Skeletal muscle tissue (tissue), 4 donors: Measurements from ENCODE around the gene DAPK1. TPM values are rescaled to one million over a fixed set of nuclear protein-coding genes. Genes with fewer than 3 reads are reported as not detected.

Source experiments
- H3K27ac ChIP-seq: one replicate; pipeline ENCODE4 v1.7.0; 2013; ENCODE audit warnings: mild to moderate bottlenecking, low read depth, low read length, inconsistent platforms
- H3K27me3 ChIP-seq, 3 donors: one replicate each; pipeline ENCODE4 v1.7.0; 2013; ENCODE audit warnings: low read length in 3 of 3; ENCODE audit not compliant: control insufficient read depth in 3 of 3, insufficient read depth in 3 of 3
- H3K36me3 ChIP-seq, 3 donors: one replicate each; pipeline ENCODE4 v1.7.0; 2013; ENCODE audit warnings: low read length in 3 of 3; ENCODE audit not compliant: control insufficient read depth in 3 of 3, insufficient read depth in 3 of 3
- H3K4me1 ChIP-seq, 3 donors: one replicate each; pipeline ENCODE4 v1.7.0; 2013; ENCODE audit warnings: low read length in 3 of 3, mild to moderate bottlenecking in 3 of 3; ENCODE audit not compliant: control insufficient read depth in 3 of 3, insufficient read depth in 3 of 3
- H3K4me3 ChIP-seq, 3 donors: one replicate each; pipeline ENCODE4 v1.7.0; 2013; ENCODE audit warnings: low read length in 3 of 3
- H3K9ac ChIP-seq, 3 donors: one replicate each; pipeline ENCODE4 v1.7.0; 2013; ENCODE audit warnings: low read length in 3 of 3, mild to moderate bottlenecking in 3 of 3, moderate library complexity in 2 of 3, low read depth in 1 of 3
- H3K9me3 ChIP-seq, 3 donors: one replicate each; pipeline ENCODE4 v1.7.0; 2013; ENCODE audit warnings: low read length in 3 of 3; ENCODE audit not compliant: control insufficient read depth in 3 of 3
- total RNA-seq: library from RNA; depleted of rRNA; stranded (reverse); fragments of >200 nt; gene quantifications from one replicate; pipeline ENCODE4 v1.2.3, GENCODE V29; 2014
- donor health status: Osteomylitis.

Gene DAPK1
- total RNA-seq, 1 donor from 2014 or later, result 18.8 TPM

DNA sequence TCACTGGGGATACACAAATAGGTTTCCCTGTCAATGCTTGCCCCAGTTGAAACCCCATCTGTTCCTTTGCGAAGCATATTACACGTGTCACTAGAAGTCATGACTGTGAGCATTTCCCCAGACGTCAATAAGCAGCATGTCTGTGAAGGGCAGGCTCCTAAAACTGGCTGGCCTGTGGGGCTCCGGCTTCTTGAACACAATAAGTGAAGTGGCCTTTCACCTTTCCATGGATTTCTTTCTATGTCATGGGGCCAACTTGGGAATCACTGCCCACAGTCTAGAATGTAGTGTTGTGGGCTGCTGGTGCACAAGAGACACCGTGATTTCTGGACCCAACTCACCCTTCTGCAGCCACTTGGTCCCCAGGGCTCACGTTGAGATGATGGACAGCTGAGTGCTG lies 167.8 kb downstream of the DAPK1 start:
- Histone ChIP-seq H3K9me3 (no peaks in the 10 kb centered on the region), H3K27me3 (peaks cover 0 to 2% (median 0%) of the 10 kb centered on the region in 3 donors), H3K27ac (no peak overlapping the region), H3K9ac (no peak overlapping the region), H3K4me1 (no peaks in the 10 kb centered on the region), H3K36me3 (peaks cover 3 to 11% (median 3%) of the 10 kb centered on the region in 3 donors), H3K4me3 (no peak overlapping the region)

GRCh38 chr9:87667164-87667738 lies 169.6 kb downstream of the DAPK1 start:
- Histone ChIP-seq H3K4me1 (no peaks in the 10 kb centered on the region), H3K36me3 (peaks cover 3 to 16% (median 3%) of the 10 kb centered on the region in 3 donors), H3K9ac (no peak overlapping the region), H3K4me3 (no peak overlapping the region), H3K27me3 (peaks cover 0 to 2% (median 0%) of the 10 kb centered on the region in 3 donors), H3K27ac (no peak overlapping the region), H3K9me3 (no peaks in the 10 kb centered on the region)

DNA sequence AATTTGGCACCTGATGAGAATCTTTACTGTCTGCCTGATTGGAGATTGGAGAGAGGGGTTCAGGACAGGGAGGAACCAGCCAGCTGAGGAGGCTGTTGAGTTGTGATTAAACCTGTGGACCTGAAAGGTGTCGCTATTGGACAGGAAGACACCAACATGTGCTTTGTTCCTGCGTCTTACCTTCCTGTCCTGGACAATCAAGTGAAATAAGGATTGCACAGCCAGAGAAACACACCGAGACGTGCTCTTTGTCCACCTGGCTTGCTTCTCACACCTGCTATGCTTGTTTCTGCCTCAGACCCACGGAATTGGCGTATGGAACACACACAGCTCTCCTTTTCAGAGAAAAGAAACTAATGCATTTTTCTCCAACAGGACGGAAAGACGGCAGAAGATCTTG lies 170.6 kb downstream of the DAPK1 start:
- Histone ChIP-seq H3K4me3 (no peak overlapping the region), H3K27ac (no peak overlapping the region), H3K36me3 (peaks cover 3 to 17% (median 3%) of the 10 kb centered on the region in 3 donors), H3K9ac (no peak overlapping the region), H3K4me1 (no peaks in the 10 kb centered on the region), H3K27me3 (peaks cover 0 to 2% (median 0%) of the 10 kb centered on the region in 3 donors), H3K9me3 (no peaks in the 10 kb centered on the region)

DNA sequence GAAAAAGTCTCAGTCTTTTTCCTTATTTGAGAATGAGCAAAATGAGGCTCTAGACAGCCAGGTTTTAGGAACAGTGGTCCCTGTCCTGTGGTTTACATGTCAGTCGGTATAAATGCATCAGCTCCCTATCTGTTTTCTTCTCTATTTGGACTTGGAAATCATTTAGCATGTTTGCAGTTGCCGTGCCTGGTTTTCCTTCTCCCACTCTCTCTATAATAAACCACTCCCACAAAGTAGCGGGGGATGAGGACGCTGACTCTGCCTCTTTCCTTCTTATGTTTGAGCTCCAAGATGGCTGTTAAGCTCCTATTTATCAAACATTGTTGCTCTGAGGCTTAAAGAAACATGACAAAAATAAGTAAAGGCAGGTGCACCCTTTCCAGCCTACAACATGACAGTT lies 171.1 kb downstream of the DAPK1 start:
- H3K4me1 ChIP-seq, result no peaks in the 10 kb centered on the region
- no peaks in the 10 kb centered on the region for H3K9me3 ChIP-seq
- H3K4me3 ChIP-seq, result no peak overlapping the region
- H3K27me3 ChIP-seq, result peaks cover 0 to 2% (median 0%) of the 10 kb centered on the region in 3 donors
- H3K9ac ChIP-seq, result no peak overlapping the region
- no peak overlapping the region for H3K27ac ChIP-seq
- H3K36me3 ChIP-seq, result peaks cover 3 to 17% (median 3%) of the 10 kb centered on the region in 3 donors

- Histone ChIP-seq H3K27me3 (peaks cover 0 to 2% (median 0%) of the 10 kb centered on the region in 3 donors), H3K9ac (peak overlapping the region in 1 of 3 donors; percentile 16), H3K27ac (no peak overlapping the region), H3K9me3 (no peaks in the 10 kb centered on the region), H3K4me1 (no peaks in the 10 kb centered on the region), H3K36me3 (peaks cover 3 to 17% (median 3%) of the 10 kb centered on the region in 3 donors), H3K4me3 (no peak overlapping the region)
These were observed 173.1 kb downstream of the DAPK1 start for GRCh38 chr9:87670572-87671264.

GRCh38 chr9:87671478-87671877 lies 173.8 kb downstream of the DAPK1 start:
- H3K36me3 ChIP-seq, result peaks cover 3 to 17% (median 3%) of the 10 kb centered on the region in 3 donors
- H3K4me1 ChIP-seq, result no peaks in the 10 kb centered on the region
- no peak overlapping the region for H3K4me3 ChIP-seq
- no peaks in the 10 kb centered on the region for H3K9me3 ChIP-seq
- no peak overlapping the region for H3K27ac ChIP-seq
- no peak overlapping the region for H3K9ac ChIP-seq
- H3K27me3 ChIP-seq, result peaks cover 0 to 2% (median 0%) of the 10 kb centered on the region in 3 donors

GRCh38 chr9:87671925-87672324 lies 174.3 kb downstream of the DAPK1 start:
- Histone ChIP-seq H3K9me3 (no peaks in the 10 kb centered on the region), H3K36me3 (peaks cover 0 to 17% (median 3%) of the 10 kb centered on the region in 3 donors), H3K4me3 (no peak overlapping the region)

GRCh38 chr9:87672586-87672985 lies 174.9 kb downstream of the DAPK1 start:
- Histone ChIP-seq H3K4me1 (peaks cover 0 to 4% (median 0%) of the 10 kb centered on the region in 3 donors), H3K4me3 (no peak overlapping the region), H3K27me3 (peaks cover 0 to 2% (median 0%) of the 10 kb centered on the region in 3 donors), H3K36me3 (peaks cover 0 to 14% (median 3%) of the 10 kb centered on the region in 3 donors), H3K9ac (no peak overlapping the region), H3K27ac (no peak overlapping the region), H3K9me3 (no peaks in the 10 kb centered on the region)

More at GRCh38 chr9:87671925-87672324, 174.3 kb downstream of the DAPK1 start:
- no peak overlapping the region for H3K9ac ChIP-seq
- no peaks in the 10 kb centered on the region for H3K4me1 ChIP-seq
- H3K27ac ChIP-seq, result no peak overlapping the region
- H3K27me3 ChIP-seq, result peaks cover 0 to 2% (median 0%) of the 10 kb centered on the region in 3 donors

- H3K27ac ChIP-seq, result no peak overlapping the region
- H3K9ac ChIP-seq, result no peak overlapping the region
- no peaks in the 10 kb centered on the region for H3K9me3 ChIP-seq
- H3K27me3 ChIP-seq, result no peaks in the 10 kb centered on the region
- H3K4me3 ChIP-seq, result no peak overlapping the region
- peaks cover 0 to 4% (median 0%) of the 10 kb centered on the region in 3 donors for H3K4me1 ChIP-seq
- H3K36me3 ChIP-seq, result peaks cover 0 to 10% (median 0%) of the 10 kb centered on the region in 3 donors
These were observed 175.9 kb downstream of the DAPK1 start for GRCh38 chr9:87673446-87674120.
